Neural progenitor cell (in vitro differentiated cells): Measurements from ENCODE around the gene PAQR4. TPM values are rescaled to one million over a fixed set of nuclear protein-coding genes. Genes with fewer than 3 reads are reported as not detected.
"Not testable (repeated sequence)": the region's sequence is repeated elsewhere in the genome, so short reads cannot be mapped to it uniquely, and the experiment has no call there.

Experiments
- DNase-seq: peaks from one replicate; pipeline ENCODE4 v3.0.0-alpha.2; 2016; ENCODE audit warnings: low spot score
- H2AFZ ChIP-seq: fragments of 200-600 bp; sonication (generic); replicated peaks from 2 replicates; pipeline ENCODE4 v1.6.1; 2016; ENCODE audit warnings: antibody characterized with exemption
- H3F3A ChIP-seq: fragments of 200-600 bp; sonication (generic); 2 replicates; pipeline ENCODE4 v1.6.1; 2016; ENCODE audit warnings: antibody characterized with exemption, low read depth
- H3K27ac ChIP-seq: fragments of 200-600 bp; sonication (generic); 2 replicates; pipeline ENCODE4 v1.5.1; 2016; ENCODE audit warnings: mild to moderate bottlenecking
- H3K27me3 ChIP-seq: fragments of 200-600 bp; sonication (generic); 2 replicates; pipeline ENCODE4 v1.6.1; 2016; ENCODE audit warnings: mild to moderate bottlenecking, moderate library complexity
- H3K36me3 ChIP-seq: fragments of 200-600 bp; sonication (generic); 2 replicates; pipeline ENCODE4 v1.5.1; 2016
- H3K4me1 ChIP-seq: fragments of 200-600 bp; sonication (generic); 2 replicates; pipeline ENCODE4 v1.6.1; 2016; ENCODE audit warnings: mixed run types
- H3K4me2 ChIP-seq: fragments of 200-600 bp; sonication (generic); 2 replicates; pipeline ENCODE4 v1.6.1; 2016
- H3K4me3 ChIP-seq: fragments of 200-600 bp; sonication (generic); 2 replicates; pipeline ENCODE4 v1.5.1; 2016
- H3K79me2 ChIP-seq: fragments of 200-600 bp; sonication (generic); 2 replicates; pipeline ENCODE4 v1.6.1; 2016; ENCODE audit warnings: low read depth
- H3K9ac ChIP-seq: fragments of 200-600 bp; sonication (generic); 2 replicates; pipeline ENCODE4 v1.6.1; 2016
- H3K9me3 ChIP-seq: fragments of 200-600 bp; sonication (generic); 2 replicates; pipeline ENCODE4 v1.5.1; 2016; ENCODE audit warnings: low read depth
- H4K20me1 ChIP-seq: fragments of 200-600 bp; sonication (generic); 2 replicates; pipeline ENCODE4 v1.6.1; 2016; ENCODE audit warnings: low read depth
- H3K27ac Mint-ChIP-seq: 3 replicates; pipeline ENCODE4 v1.8.0; 2021; ENCODE audit warnings: mixed read lengths
- H3K27me3 Mint-ChIP-seq: 2 replicates; pipeline ENCODE4 v1.8.0; 2022; ENCODE audit warnings: low read depth, mild to moderate bottlenecking, inconsistent platforms, moderate library complexity, mixed read lengths; ENCODE audit not compliant: insufficient read depth
- H3K36me3 Mint-ChIP-seq: 3 replicates; pipeline ENCODE4 v1.8.0; 2021; ENCODE audit warnings: mixed read lengths
- H3K4me1 Mint-ChIP-seq: 3 replicates; pipeline ENCODE4 v1.8.0; 2021; ENCODE audit warnings: mixed read lengths
- H3K4me3 Mint-ChIP-seq: 3 replicates; pipeline ENCODE4 v1.8.0; 2021; ENCODE audit warnings: mild to moderate bottlenecking, moderate library complexity, mixed read lengths
- H3K9me3 Mint-ChIP-seq: 3 replicates; pipeline ENCODE4 v1.8.0; 2020; ENCODE audit warnings: mixed read lengths
- EZH2 ChIP-seq: fragments of 200-600 bp; sonication (generic); IDR thresholded peaks from 2 replicates; pipeline ENCODE4 v1.6.1; 2017; ENCODE audit warnings: antibody characterized with exemption, mild to moderate bottlenecking, moderate library complexity
- EZH2phosphoT487 ChIP-seq: fragments of 200-600 bp; sonication (generic); IDR thresholded peaks from 2 replicates; pipeline ENCODE4 v1.6.1; 2017; ENCODE audit warnings: antibody characterized with exemption
- total RNA-seq: library from RNA; depleted of rRNA; stranded (reverse); fragments of >200 nt; gene quantifications from 2 replicates; pipeline ENCODE4 v1.2.3, GENCODE V29; 2015; ENCODE audit warnings: low replicate concordance
- TF ChIP-seq, protein P1 (sequence below): fragments of 200-600 bp; sonication (generic); IDR thresholded peaks from 2 replicates; pipeline ENCODE4 v1.5.1; 2017; ENCODE audit warnings: antibody characterized with exemption, mild to moderate bottlenecking

Gene PAQR4
- total RNA-seq, 1 donor from 2014 or later: 3.3 TPM

- Histone ChIP-seq H3K27me3 (no peaks in the 10 kb centered on the region), H3K9me3 (no peaks in the 10 kb centered on the region), H2AFZ (no peak overlapping the region), H3K27ac (no peak overlapping the region), H3K79me2 (no peaks in the 10 kb centered on the region), H4K20me1 (no peaks in the 10 kb centered on the region), H3F3A (no peaks in the 10 kb centered on the region), H3K9ac (no peak overlapping the region), H3K4me3 (no peak overlapping the region), H3K4me2 (no peak overlapping the region), H3K4me1 (no peaks in the 10 kb centered on the region), H3K36me3 (no peaks in the 10 kb centered on the region)
- no peaks in the 10 kb centered on the region for H3K9me3 Mint-ChIP-seq
- no peak overlapping the region for H3K27ac Mint-ChIP-seq
- H3K4me1 Mint-ChIP-seq: no peaks in the 10 kb centered on the region
- no peak overlapping the region for H3K4me3 Mint-ChIP-seq
- DNase-seq: no peak
- peaks cover 11% of the 10 kb centered on the region for H3K27me3 Mint-ChIP-seq
- TF ChIP-seq, protein P1, sequence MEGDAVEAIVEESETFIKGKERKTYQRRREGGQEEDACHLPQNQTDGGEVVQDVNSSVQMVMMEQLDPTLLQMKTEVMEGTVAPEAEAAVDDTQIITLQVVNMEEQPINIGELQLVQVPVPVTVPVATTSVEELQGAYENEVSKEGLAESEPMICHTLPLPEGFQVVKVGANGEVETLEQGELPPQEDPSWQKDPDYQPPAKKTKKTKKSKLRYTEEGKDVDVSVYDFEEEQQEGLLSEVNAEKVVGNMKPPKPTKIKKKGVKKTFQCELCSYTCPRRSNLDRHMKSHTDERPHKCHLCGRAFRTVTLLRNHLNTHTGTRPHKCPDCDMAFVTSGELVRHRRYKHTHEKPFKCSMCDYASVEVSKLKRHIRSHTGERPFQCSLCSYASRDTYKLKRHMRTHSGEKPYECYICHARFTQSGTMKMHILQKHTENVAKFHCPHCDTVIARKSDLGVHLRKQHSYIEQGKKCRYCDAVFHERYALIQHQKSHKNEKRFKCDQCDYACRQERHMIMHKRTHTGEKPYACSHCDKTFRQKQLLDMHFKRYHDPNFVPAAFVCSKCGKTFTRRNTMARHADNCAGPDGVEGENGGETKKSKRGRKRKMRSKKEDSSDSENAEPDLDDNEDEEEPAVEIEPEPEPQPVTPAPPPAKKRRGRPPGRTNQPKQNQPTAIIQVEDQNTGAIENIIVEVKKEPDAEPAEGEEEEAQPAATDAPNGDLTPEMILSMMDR: no peak
- TF ChIP-seq EZH2phosphoT487 (no peak), EZH2 (no peak)
- peaks cover 12% of the 10 kb centered on the region for H3K36me3 Mint-ChIP-seq
Measured at GRCh38 chr16:2938206-2938605, 30.9 kb upstream of the PAQR4 start.

DNA sequence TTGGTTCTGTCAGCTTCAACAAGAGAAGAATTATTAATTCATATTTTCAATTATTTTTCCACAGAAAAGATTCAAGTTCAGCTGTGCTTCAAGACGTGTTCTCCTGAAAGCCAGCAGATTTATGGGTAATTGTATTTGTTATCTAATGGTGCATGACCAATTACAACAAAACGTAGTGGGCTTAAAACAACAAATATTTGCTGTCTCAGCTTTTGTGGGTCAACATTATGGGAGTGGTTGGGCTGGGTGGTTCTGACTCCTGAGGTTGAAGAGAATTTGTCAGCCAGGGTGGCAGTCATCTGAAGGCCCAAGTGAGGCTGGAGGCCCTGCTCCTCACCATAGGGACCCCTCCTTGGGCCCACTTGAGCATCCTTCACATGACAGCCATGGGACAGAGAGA, 29.2 kb upstream of the PAQR4 start:
- Histone ChIP-seq H3F3A (no peaks in the 10 kb centered on the region), H4K20me1 (no peaks in the 10 kb centered on the region), H3K79me2 (no peaks in the 10 kb centered on the region), H3K9me3 (no peaks in the 10 kb centered on the region), H3K27me3 (no peaks in the 10 kb centered on the region), H3K27ac (no peak overlapping the region), H3K4me3 (no peak overlapping the region), H3K4me1 (no peaks in the 10 kb centered on the region), H3K9ac (no peak overlapping the region), H3K36me3 (no peaks in the 10 kb centered on the region), H2AFZ (no peak overlapping the region), H3K4me2 (no peak overlapping the region)
- no peaks in the 10 kb centered on the region for H3K9me3 Mint-ChIP-seq
- DNase-seq: no peak
- H3K27ac Mint-ChIP-seq: no peak overlapping the region
- peaks cover 9% of the 10 kb centered on the region for H3K27me3 Mint-ChIP-seq
- H3K4me3 Mint-ChIP-seq: no peak overlapping the region
- TF ChIP-seq, protein P1: no peak
- TF ChIP-seq EZH2: no peak
- no peak for TF ChIP-seq EZH2phosphoT487
- H3K4me1 Mint-ChIP-seq: no peaks in the 10 kb centered on the region
- peaks cover 9% of the 10 kb centered on the region for H3K36me3 Mint-ChIP-seq

DNA sequence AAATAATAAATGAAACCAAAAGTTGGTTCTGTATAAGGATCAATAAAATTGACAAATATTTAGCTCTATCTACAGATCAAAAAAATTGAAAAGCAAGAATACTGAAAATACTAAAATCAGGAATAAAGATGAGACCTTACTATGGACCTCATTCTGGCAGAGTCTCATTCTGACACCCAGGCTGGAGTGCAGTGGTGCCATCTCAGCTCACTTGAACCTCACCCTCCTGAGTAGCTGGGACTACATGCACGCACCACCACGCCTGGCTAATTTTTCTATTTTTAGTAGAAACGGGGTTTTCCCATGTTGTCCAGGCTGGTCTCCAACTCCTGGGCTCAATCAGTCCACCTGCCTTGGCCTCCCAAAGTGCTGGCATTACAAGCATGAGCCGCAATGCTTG, 27.1 kb upstream of the PAQR4 start:
- DNase-seq: no peak
- H3K4me3 Mint-ChIP-seq: no peak overlapping the region
- Histone ChIP-seq H3K4me1 (no peaks in the 10 kb centered on the region), H3K9ac (no peak overlapping the region), H3K27me3 (no peaks in the 10 kb centered on the region), H3K79me2 (no peaks in the 10 kb centered on the region), H2AFZ (no peak overlapping the region), H3K27ac (no peak overlapping the region), H4K20me1 (no peaks in the 10 kb centered on the region), H3K4me3 (no peak overlapping the region), H3K4me2 (no peak overlapping the region), H3K36me3 (no peaks in the 10 kb centered on the region), H3K9me3 (no peaks in the 10 kb centered on the region), H3F3A (no peaks in the 10 kb centered on the region)
- no peaks in the 10 kb centered on the region for H3K9me3 Mint-ChIP-seq
- peaks cover 9% of the 10 kb centered on the region for H3K27me3 Mint-ChIP-seq
- H3K36me3 Mint-ChIP-seq: peaks cover 15% of the 10 kb centered on the region
- no peaks in the 10 kb centered on the region for H3K4me1 Mint-ChIP-seq
- TF ChIP-seq, protein P1: no peak
- TF ChIP-seq EZH2phosphoT487 (no peak), EZH2 (no peak)
- no peak overlapping the region for H3K27ac Mint-ChIP-seq

DNA sequence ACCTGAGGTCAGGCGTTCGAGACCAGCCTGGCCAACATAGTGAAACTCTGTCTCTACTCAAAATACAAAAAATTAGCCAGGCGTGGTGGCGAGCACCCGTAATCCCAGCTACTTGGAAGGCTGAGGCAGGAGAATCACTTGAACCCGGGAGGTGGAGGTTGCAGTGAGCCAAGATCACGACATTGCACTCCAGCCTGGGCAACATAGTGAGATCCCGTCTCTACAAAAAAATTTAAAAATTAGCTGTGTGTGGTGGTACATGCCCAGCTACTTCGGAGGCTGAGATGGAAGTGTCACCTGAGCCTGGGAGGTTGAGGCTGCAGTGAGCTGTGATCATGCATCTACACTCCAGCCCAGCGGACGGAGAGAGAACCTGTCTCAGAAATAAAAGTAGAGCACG, 25.4 kb upstream of the PAQR4 start:
- H3K27ac Mint-ChIP-seq, H3K4me3 Mint-ChIP-seq, H3K9ac ChIP-seq, H3K36me3 ChIP-seq, H3K27me3 ChIP-seq, H3K9me3 ChIP-seq, H3K4me1 Mint-ChIP-seq, H2AFZ ChIP-seq, H3K9me3 Mint-ChIP-seq, H3K27ac ChIP-seq, DNase-seq, H4K20me1 ChIP-seq, H3K4me1 ChIP-seq, H3K4me3 ChIP-seq, H3F3A ChIP-seq, H3K4me2 ChIP-seq, H3K79me2 ChIP-seq, H3K27me3 Mint-ChIP-seq: not testable (repeated sequence)
- peaks cover 17% of the 10 kb centered on the region for H3K36me3 Mint-ChIP-seq
